Upper lobe of right lung (tissue), 1 donor: ENCODE measurements around the gene ZNF211. TPM values are rescaled to one million over a fixed set of nuclear protein-coding genes. Genes with fewer than 3 reads are reported as not detected.

Experiments used
- ATAC-seq: fragments of 200-7000 bp; cut with Tn5 transposase; one replicate; pipeline ENCODE4 v1.9.1; 2020; ENCODE audit warnings: mild to moderate bottlenecking, moderate library complexity
- DNase-seq: peaks from one replicate; pipeline ENCODE4 v3.0.0-alpha.2; 2020
- H3K27ac ChIP-seq: fragments of 200-600 bp; one replicate; pipeline ENCODE4 v1.8.0; 2022
- H3K27me3 ChIP-seq: fragments of 200-600 bp; one replicate; pipeline ENCODE4 v1.8.0; 2022; ENCODE audit warnings: mild to moderate bottlenecking
- H3K36me3 ChIP-seq: fragments of 200-600 bp; one replicate; pipeline ENCODE4 v1.8.0; 2022
- H3K4me1 ChIP-seq: fragments of 200-600 bp; one replicate; pipeline ENCODE4 v1.8.0; 2022
- H3K4me3 ChIP-seq: fragments of 200-600 bp; one replicate; pipeline ENCODE4 v1.8.0; 2022; ENCODE audit warnings: mild to moderate bottlenecking
- H3K9me3 ChIP-seq: fragments of 200-600 bp; one replicate; pipeline ENCODE4 v1.8.0; 2022
- intact Hi-C: fragments of 100-400 bp; cut with DNase I; formaldehyde crosslinking; loops from one replicate; pipeline ENCODE4 v1.11.0; 2022
- total RNA-seq: library from RNA; stranded (reverse); fragmentation: NEBNext Ultra II Directional; extraction: Animal tissue kit (Norgen Biotek cat#: 25700); gene quantifications from one replicate; pipeline ENCODE4 v1.2.1, GENCODE V29; 2021
- TF ChIP-seq, protein P1 (sequence below): fragments of 200-600 bp; IDR thresholded peaks from one replicate; pipeline ENCODE4 v1.8.0; 2022; ENCODE audit warnings: antibody characterized with exemption
- donor health status: DM: no; HTN: yes; CAD: no; lungs with severe emphysema.

ZNF211 gene
- total RNA-seq, 1 donor from 2014 or later = 13.3 TPM

DNA sequence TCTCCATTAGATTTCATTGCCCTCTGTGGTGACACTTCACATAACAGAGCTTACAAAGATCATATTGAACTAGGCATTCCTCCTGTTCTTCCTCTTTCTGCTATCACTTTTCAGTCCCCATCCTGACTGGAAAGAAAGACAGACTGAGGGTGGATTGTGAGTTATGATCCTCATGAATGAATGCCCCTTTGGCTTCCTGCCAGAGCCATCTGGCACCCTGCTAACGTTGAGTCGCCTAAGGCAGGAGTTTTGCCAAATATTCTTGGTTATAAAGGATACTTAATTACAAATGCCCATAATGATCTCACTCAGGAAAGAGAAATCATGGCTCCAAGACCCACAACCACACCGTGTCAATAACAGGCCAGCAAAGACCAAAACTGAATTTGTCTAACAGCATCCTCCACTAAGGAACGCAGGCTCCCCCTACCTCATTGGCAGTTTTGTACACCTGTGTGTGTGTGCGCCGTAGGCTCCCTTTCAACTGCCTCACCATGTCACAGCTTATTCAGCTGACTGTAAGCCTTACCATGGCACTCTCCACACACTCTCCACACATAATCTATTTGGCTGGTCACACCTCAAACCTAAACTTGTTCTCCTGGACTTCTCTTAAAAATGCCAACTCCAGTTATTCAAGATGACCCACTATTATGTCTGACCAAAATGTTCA lies 15.5 kb downstream of the ZNF211 start:
- Histone ChIP-seq H3K27ac (no peak overlapping the region), H3K36me3 (no peaks in the 10 kb centered on the region), H3K4me1 (no peaks in the 10 kb centered on the region), H3K4me3 (no peak overlapping the region), H3K27me3 (no peaks in the 10 kb centered on the region), H3K9me3 (peaks cover 6% of the 10 kb centered on the region)
- ATAC-seq (no peak), DNase-seq (no peak)
- TF ChIP-seq, protein P1, sequence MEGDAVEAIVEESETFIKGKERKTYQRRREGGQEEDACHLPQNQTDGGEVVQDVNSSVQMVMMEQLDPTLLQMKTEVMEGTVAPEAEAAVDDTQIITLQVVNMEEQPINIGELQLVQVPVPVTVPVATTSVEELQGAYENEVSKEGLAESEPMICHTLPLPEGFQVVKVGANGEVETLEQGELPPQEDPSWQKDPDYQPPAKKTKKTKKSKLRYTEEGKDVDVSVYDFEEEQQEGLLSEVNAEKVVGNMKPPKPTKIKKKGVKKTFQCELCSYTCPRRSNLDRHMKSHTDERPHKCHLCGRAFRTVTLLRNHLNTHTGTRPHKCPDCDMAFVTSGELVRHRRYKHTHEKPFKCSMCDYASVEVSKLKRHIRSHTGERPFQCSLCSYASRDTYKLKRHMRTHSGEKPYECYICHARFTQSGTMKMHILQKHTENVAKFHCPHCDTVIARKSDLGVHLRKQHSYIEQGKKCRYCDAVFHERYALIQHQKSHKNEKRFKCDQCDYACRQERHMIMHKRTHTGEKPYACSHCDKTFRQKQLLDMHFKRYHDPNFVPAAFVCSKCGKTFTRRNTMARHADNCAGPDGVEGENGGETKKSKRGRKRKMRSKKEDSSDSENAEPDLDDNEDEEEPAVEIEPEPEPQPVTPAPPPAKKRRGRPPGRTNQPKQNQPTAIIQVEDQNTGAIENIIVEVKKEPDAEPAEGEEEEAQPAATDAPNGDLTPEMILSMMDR = no peak
- intact Hi-C loops = no loop called here

DNA sequence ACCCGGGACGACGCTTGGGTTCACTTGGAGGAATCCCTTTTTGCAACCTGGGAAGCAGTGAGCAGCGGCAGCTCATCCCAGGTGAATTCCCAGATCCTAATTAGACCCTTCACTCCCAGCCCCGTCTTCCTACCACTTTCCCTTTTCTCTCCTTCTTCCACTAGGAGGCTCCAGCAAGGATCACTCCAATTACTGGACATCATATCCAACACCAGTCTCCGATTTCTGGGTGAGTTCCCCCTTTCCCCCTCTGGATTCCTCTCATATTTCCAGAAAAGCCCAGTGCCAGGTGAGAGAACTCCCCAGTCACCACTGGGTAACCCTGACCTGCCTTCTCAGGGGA lies 18.7 kb downstream of the ZNF211 start:
- Histone ChIP-seq H3K4me1 (no peaks in the 10 kb centered on the region), H3K27ac (no peak overlapping the region), H3K9me3 (no peaks in the 10 kb centered on the region), H3K27me3 (no peaks in the 10 kb centered on the region), H3K36me3 (no peaks in the 10 kb centered on the region), H3K4me3 (peak overlapping the region; percentile 11)
- TF ChIP-seq, protein P1 = no peak
- DNase-seq (no peak), ATAC-seq (no peak)
- intact Hi-C loops = no loop called here

DNA sequence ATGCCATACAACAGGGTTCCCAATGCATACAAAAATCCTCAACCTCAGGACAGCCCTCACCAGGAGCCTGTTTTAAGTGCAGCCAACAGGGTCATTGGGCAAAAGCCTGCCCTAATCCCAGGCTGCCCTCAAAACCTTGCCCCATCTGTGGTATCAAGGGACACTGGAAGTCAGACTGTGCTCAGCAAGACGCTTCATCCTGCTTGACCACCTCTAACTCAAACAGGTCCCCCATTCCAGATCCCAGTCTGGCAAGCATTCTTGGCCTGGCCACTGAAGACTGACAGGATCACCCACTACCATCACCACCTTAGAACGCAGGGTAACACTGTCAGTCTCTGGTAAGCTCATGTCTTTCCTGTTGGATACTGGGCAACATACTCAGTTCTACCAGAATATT lies 20.7 kb downstream of the ZNF211 start:
- no peaks in the 10 kb centered on the region for H3K9me3 ChIP-seq

GRCh38 chr19:57655443-57655842 lies 22.5 kb downstream of the ZNF211 start:
- intact Hi-C loops = no loop called here
- Histone ChIP-seq H3K4me1 (no peaks in the 10 kb centered on the region), H3K4me3 (no peak overlapping the region), H3K9me3 (no peaks in the 10 kb centered on the region), H3K27ac (no peak overlapping the region), H3K27me3 (no peaks in the 10 kb centered on the region), H3K36me3 (no peaks in the 10 kb centered on the region)
- ATAC-seq = no peak
- TF ChIP-seq, protein P1 = no peak
- no peak for DNase-seq

More for the DNA sequence above, 20.7 kb downstream of the ZNF211 start:
- ATAC-seq (no peak), DNase-seq (no peak)
- Histone ChIP-seq H3K4me3 (no peak overlapping the region), H3K27ac (no peak overlapping the region), H3K4me1 (no peaks in the 10 kb centered on the region), H3K27me3 (no peaks in the 10 kb centered on the region), H3K36me3 (no peaks in the 10 kb centered on the region)
- TF ChIP-seq, protein P1 = no peak
- intact Hi-C loops = no loop called here

GRCh38 chr19:57656346-57656745 lies 23.4 kb downstream of the ZNF211 start:
- no peak for ATAC-seq
- intact Hi-C loops = no loop called here
- H3K9me3 ChIP-seq = no peaks in the 10 kb centered on the region
- no peaks in the 10 kb centered on the region for H3K27me3 ChIP-seq
- H3K36me3 ChIP-seq = no peaks in the 10 kb centered on the region
- no peak overlapping the region for H3K27ac ChIP-seq
- no peak overlapping the region for H3K4me3 ChIP-seq
- DNase-seq = no peak
- no peaks in the 10 kb centered on the region for H3K4me1 ChIP-seq
- TF ChIP-seq, protein P1 = no peak
